DOHH2 (cell line): ENCODE measurements around the gene SENP8.

Experiments
- H3F3A ChIP-seq: fragments of 200-600 bp; sonication (generic), shearing (Covaris generic); 2 replicates; pipeline ENCODE4 v1.6.0; 2016; ENCODE audit warnings: antibody characterized with exemption, mild to moderate bottlenecking; ENCODE audit not compliant: control insufficient read depth, insufficient read depth
- H3K27ac ChIP-seq: fragments of 200-600 bp; sonication (generic); 2 replicates; pipeline ENCODE4 v1.5.1; 2014; ENCODE audit warnings: low read depth, mild to moderate bottlenecking, low read length, moderate library complexity
- H3K27me3 ChIP-seq: fragments of 200-600 bp; sonication (generic); 2 replicates; pipeline ENCODE4 v1.6.1; 2014; ENCODE audit warnings: mild to moderate bottlenecking, low read length, mixed read lengths; ENCODE audit not compliant: control insufficient read depth
- H3K36me3 ChIP-seq: fragments of 200-600 bp; sonication (generic); 2 replicates; pipeline ENCODE4 v1.6.1; 2014; ENCODE audit warnings: mild to moderate bottlenecking, low read length, moderate library complexity, mixed read lengths; ENCODE audit not compliant: control insufficient read depth
- H3K4me1 ChIP-seq: fragments of 200-600 bp; sonication (generic); 2 replicates; pipeline ENCODE4 v1.6.1; 2014; ENCODE audit warnings: mild to moderate bottlenecking, low read length, mixed read lengths; ENCODE audit not compliant: control insufficient read depth
- H3K4me2 ChIP-seq: fragments of 200-600 bp; sonication (generic); 2 replicates; pipeline ENCODE4 v1.6.0; 2014; ENCODE audit warnings: mild to moderate bottlenecking, low read length, moderate library complexity
- H3K4me3 ChIP-seq: fragments of 200-600 bp; sonication (generic); 2 replicates; pipeline ENCODE4 v1.5.1; 2014; ENCODE audit warnings: mild to moderate bottlenecking, low read length, mixed read lengths
- H3K79me2 ChIP-seq: fragments of 200-600 bp; sonication (generic); 2 replicates; pipeline ENCODE4 v1.6.1; 2014; ENCODE audit warnings: mild to moderate bottlenecking, low read length, mixed read lengths; ENCODE audit not compliant: control insufficient read depth
- H3K9me2 ChIP-seq: fragments of 200-600 bp; sonication (generic); replicated peaks from 2 replicates; pipeline ENCODE4 v1.6.1; 2014; ENCODE audit warnings: mild to moderate bottlenecking, low read length, mixed read lengths; ENCODE audit not compliant: control insufficient read depth
- H3K9me3 ChIP-seq: fragments of 200-600 bp; sonication (generic); 2 replicates; pipeline ENCODE4 v1.6.1; 2014; ENCODE audit warnings: antibody characterized with exemption, low read length, mixed read lengths; ENCODE audit not compliant: control insufficient read depth, insufficient read depth
- H4K20me1 ChIP-seq: fragments of 200-600 bp; sonication (generic); 2 replicates; pipeline ENCODE4 v1.6.0; 2014; ENCODE audit warnings: low read depth, mild to moderate bottlenecking, antibody characterized with exemption, low read length, moderate library complexity; ENCODE audit not compliant: control insufficient read depth, insufficient read depth
- CTCF ChIP-seq: fragments of 200-600 bp; sonication (generic); IDR thresholded peaks from one replicate; pipeline ENCODE4 v1.5.1; 2014; ENCODE audit warnings: antibody characterized with exemption, mild to moderate bottlenecking, low read depth, low read length; ENCODE audit not compliant: poor library complexity, severe bottlenecking
- EZH2phosphoT487 ChIP-seq: fragments of 200-600 bp; sonication (generic); IDR thresholded peaks from 2 replicates; pipeline ENCODE4 v1.6.1; 2017; ENCODE audit warnings: borderline replicate concordance, mild to moderate bottlenecking, antibody characterized with exemption, low read length, moderate library complexity, mixed read lengths

Gene SENP8

GRCh38 chr15:72141171-72142084 lies 23.2 kb downstream of the SENP8 start:
- no peaks in the 10 kb centered on the region for H3K79me2 ChIP-seq
- no peaks in the 10 kb centered on the region for H4K20me1 ChIP-seq
- no peaks in the 10 kb centered on the region for H3F3A ChIP-seq
- H3K9me2 ChIP-seq = no peaks in the 10 kb centered on the region
- H3K4me2 ChIP-seq = peak overlapping the region; percentile 61
- H3K27me3 ChIP-seq = no peaks in the 10 kb centered on the region
- H3K4me1 ChIP-seq = peaks cover 13% of the 10 kb centered on the region
- no peak for TF ChIP-seq CTCF
- TF ChIP-seq EZH2phosphoT487 = no peak
- H3K9me3 ChIP-seq = no peaks in the 10 kb centered on the region
- peak overlapping the region; percentile 17; the same call in 1 of the 2 replicates for H3K27ac ChIP-seq
- peak overlapping the region; percentile 49 for H3K4me3 ChIP-seq
- H3K36me3 ChIP-seq = no peaks in the 10 kb centered on the region; the same call in 1 of the 2 replicates

- H3K79me2 ChIP-seq = no peaks in the 10 kb centered on the region
- no peaks in the 10 kb centered on the region for H3K9me2 ChIP-seq
- H3K36me3 ChIP-seq = no peaks in the 10 kb centered on the region
- H3K4me3 ChIP-seq = no peak overlapping the region
- H3F3A ChIP-seq = no peaks in the 10 kb centered on the region
- H3K27me3 ChIP-seq = no peaks in the 10 kb centered on the region
- H4K20me1 ChIP-seq = no peaks in the 10 kb centered on the region
- no peak for TF ChIP-seq EZH2phosphoT487
- no peak for TF ChIP-seq CTCF
- no peak overlapping the region for H3K27ac ChIP-seq
- H3K4me1 ChIP-seq = peaks cover 6% of the 10 kb centered on the region
- H3K4me2 ChIP-seq = no peak overlapping the region
- no peaks in the 10 kb centered on the region for H3K9me3 ChIP-seq
Observed at GRCh38 chr15:72146221-72146620, 28.0 kb downstream of the SENP8 start.

GRCh38 chr15:72146934-72147333 lies 28.7 kb downstream of the SENP8 start:
- Histone ChIP-seq H3K4me2 (no peak overlapping the region), H3K27ac (no peak overlapping the region), H3F3A (no peaks in the 10 kb centered on the region), H3K4me3 (no peak overlapping the region), H3K9me3 (no peaks in the 10 kb centered on the region), H3K79me2 (no peaks in the 10 kb centered on the region), H4K20me1 (no peaks in the 10 kb centered on the region), H3K4me1 (no peaks in the 10 kb centered on the region), H3K27me3 (no peaks in the 10 kb centered on the region), H3K36me3 (no peaks in the 10 kb centered on the region), H3K9me2 (no peaks in the 10 kb centered on the region)
- TF ChIP-seq EZH2phosphoT487 (no peak), CTCF (no peak)
